HepG2 (cell line): ENCODE results near the gene PKP1. TPM values are rescaled to one million over a fixed set of nuclear protein-coding genes. Genes with fewer than 3 reads are reported as not detected.

Experiments used
- ATAC-seq: fragments of 200-7000 bp; cut with Tn5 transposase; 3 replicates; pipeline ENCODE4 v1.9.1; 2020; ENCODE audit warnings: mild to moderate bottlenecking, moderate library complexity
- BruUV-seq: library from RNA; stranded (reverse); fragments of 400-500 nt; replicated peaks from 2 replicates; lab custom pipeline; 2021; lab: Mats Ljungman, UMichigan
- CTCF ChIA-PET: fragments of 300-600 bp; formaldehyde crosslinking; extraction: SDS; loops from one replicate; lab custom pipeline; 2021; ENCODE audit warnings: low total read pairs, inconsistent platforms, low intra/inter-chr PET ratio; lab: Yijun Ruan, JAX
- POLR2A ChIA-PET: fragments of 350-600 bp; sonication (Branson Sonifier 250); formaldehyde crosslinking; loops from one replicate; lab custom pipeline; 2020; ENCODE audit warnings: antibody characterized with exemption, inconsistent platforms; lab: Yijun Ruan, JAX
- DNase-seq: peaks from one replicate; pipeline ENCODE4 v3.0.0-alpha.2; 2015; ENCODE audit warnings: low spot score
- FAIRE-seq: peaks from 3 replicates; lab custom pipeline; 2011; peaks lifted over from hg19 to GRCh38; lab: Jason Lieb, UNC
- H2AFZ ChIP-seq: one replicate; pipeline ENCODE4 v1.6.1; 2011; ENCODE audit warnings: low read length, inconsistent platforms
- H3K27ac ChIP-seq: fragments of 300-600 bp; 3 replicates; pipeline ENCODE4 v1.8.0; 2011; ENCODE audit warnings: mixed run types, mild to moderate bottlenecking, mixed read lengths, low read length, inconsistent platforms; ENCODE audit not compliant: insufficient read depth; ENCODE audit errors: extremely low read length
- H3K27me3 ChIP-seq, 2 experiments: fragments of 200-600 bp in 1 of 2; 2 replicates in 1 of 2; 3 replicates in 1 of 2; pipeline versions ENCODE4 v1.6.0 to v1.8.0; 2011; ENCODE audit warnings: low read length in 2 of 2, mild to moderate bottlenecking in 2 of 2, moderate library complexity in 2 of 2, inconsistent platforms in 1 of 2; ENCODE audit not compliant: insufficient read depth in 2 of 2, control insufficient read depth in 1 of 2
- H3K36me3 ChIP-seq, 2 experiments: fragments of 200-600 bp in 1 of 2; replicated peaks in 1 of 2; 2 replicates in 1 of 2; 3 replicates in 1 of 2; pipeline versions ENCODE4 v1.5.1 to v1.8.0; 2011; ENCODE audit warnings: low read length in 2 of 2, inconsistent platforms in 1 of 2; ENCODE audit not compliant: insufficient read depth in 2 of 2, control insufficient read depth in 1 of 2
- H3K4me1 ChIP-seq: 2 replicates; pipeline ENCODE4 v1.5.1; 2012; ENCODE audit warnings: low read length, inconsistent platforms; ENCODE audit not compliant: insufficient read depth
- H3K4me2 ChIP-seq: 2 replicates; pipeline ENCODE4 v1.6.0; 2011; ENCODE audit warnings: low read depth, low read length, inconsistent platforms
- H3K4me3 ChIP-seq, 3 experiments: fragments of 200-600 bp in 1 of 3; sonication (generic), shearing (Covaris generic) in 1 of 3; replicated peaks in 1 of 3; 2 replicates each; pipeline ENCODE4 v1.5.1; 2011 to 2016; ENCODE audit warnings: low read length in 3 of 3, inconsistent platforms in 2 of 3, low read depth in 2 of 3, mild to moderate bottlenecking in 2 of 3, control low read depth in 1 of 3, mixed read lengths in 1 of 3; ENCODE audit not compliant: insufficient read depth in 1 of 3
- H3K79me2 ChIP-seq: one replicate; pipeline ENCODE4 v1.6.1; 2011; ENCODE audit warnings: low read length, inconsistent platforms; ENCODE audit not compliant: insufficient read depth
- H3K9ac ChIP-seq: 2 replicates; pipeline ENCODE4 v1.6.0; 2011; ENCODE audit warnings: mild to moderate bottlenecking, low read depth, low read length, inconsistent platforms; ENCODE audit not compliant: insufficient read depth
- H3K9me3 ChIP-seq: 2 replicates; pipeline ENCODE4 v1.5.1; 2012; ENCODE audit warnings: mild to moderate bottlenecking, low read length
- H4K20me1 ChIP-seq: 2 replicates; pipeline ENCODE4 v1.6.0; 2011; ENCODE audit warnings: inconsistent platforms, mild to moderate bottlenecking, low read length, moderate library complexity; ENCODE audit not compliant: insufficient read depth
- ARNT2 ChIP-seq: sonication (generic); formaldehyde crosslinking; IDR thresholded peaks from 2 replicates; pipeline ENCODE4 v1.8.0; 2022; ENCODE audit warnings: mild to moderate bottlenecking, low read depth, missing genetic modification reagents, moderate library complexity
- FOSL2 ChIP-seq: sonication (generic); formaldehyde crosslinking; IDR thresholded peaks from 2 replicates; pipeline ENCODE4 v1.4.0; 2020; ENCODE audit warnings: missing genetic modification reagents
- SALL1 ChIP-seq: sonication (generic); formaldehyde crosslinking; IDR thresholded peaks from 2 replicates; pipeline ENCODE4 v1.8.0; 2022; ENCODE audit warnings: mild to moderate bottlenecking, missing genetic modification reagents
- SP1 ChIP-seq, 2 experiments: fragments of 450-650 bp in 1 of 2; sonication (generic) in 1 of 2; formaldehyde crosslinking in 1 of 2; IDR thresholded peaks; 2 replicates each; pipeline versions ENCODE4 v1.4.0 to v1.6.1; 2016 to 2020; ENCODE audit warnings: missing genetic modification reagents in 1 of 2
- STAG1 ChIP-seq: sonication (generic); formaldehyde crosslinking; IDR thresholded peaks from 2 replicates; pipeline ENCODE4 v1.4.0; 2020; ENCODE audit warnings: missing genetic modification reagents
- ZNF276 ChIP-seq: sonication (generic); formaldehyde crosslinking; IDR thresholded peaks from 2 replicates; pipeline ENCODE4 v1.4.0; 2020; ENCODE audit warnings: mild to moderate bottlenecking, low read depth, missing genetic modification reagents
- ZNF407 ChIP-seq: sonication (generic); formaldehyde crosslinking; IDR thresholded peaks from one replicate; pipeline ENCODE4 v1.5.1; 2020; ENCODE audit warnings: mild to moderate bottlenecking, missing genetic modification reagents; ENCODE audit errors: not compliant biosample characterization
- ZSCAN25 ChIP-seq: sonication (generic); formaldehyde crosslinking; IDR thresholded peaks from 2 replicates; pipeline ENCODE4 v1.8.0; 2022; ENCODE audit warnings: mild to moderate bottlenecking, missing genetic modification reagents
- WGBS: methylation state at CpG from one replicate; pipeline ENCODE4 v1.1.6; 2017; ENCODE audit warnings: low lambda C conversion rate; 5-methylcytosine and 5-hydroxymethylcytosine counted together
- in situ Hi-C: cut with HindIII; loops from 2 replicates; pipeline ENCODE4 v1.10.0; 2017; ENCODE audit warnings: low pct_unique_long_range_greater_than_20kb; ENCODE audit not compliant: extremely low pct_ligation_motif_present
- intact Hi-C: fragments of 100-400 bp; cut with micrococcal nuclease; formaldehyde crosslinking; loops from one replicate; pipeline ENCODE4 v1.10.0; 2022; ENCODE audit not compliant: unreplicated experiment
- polyA plus RNA-seq, 8 experiments: library from polyadenylated mRNA; depleted of rRNA in 3 of 8; stranded (reverse) in 7 of 8; unstranded in 1 of 8; fragments of >200 nt; fragmentation: Illumina TruSeq in 4 of 8; extraction: Trizol in 4 of 8; gene quantifications; 2 replicates each; pipeline versions ENCODE4 v1.2.1 to v1.2.3, GENCODE V29; 2011 to 2016; ENCODE audit warnings: low read depth in 4 of 8, missing spikeins in 1 of 8, mixed read lengths in 1 of 8; ENCODE audit not compliant: insufficient read depth in 1 of 8
- total RNA-seq, 5 experiments: library from RNA; depleted of rRNA; stranded (reverse); fragments of >200 nt; fragmentation: Illumina TruSeq; extraction: Trizol; gene quantifications; 2 replicates each; pipeline ENCODE4 v1.2.3, GENCODE V29; 2016; ENCODE audit warnings: low read depth in 1 of 5

PKP1 gene
- total and polyA plus RNA-seq, 2 of the 13 experiments (the other 11 are each of a cell fraction or from before 2014, with no cell fraction given): not detected

GRCh38 chr1:201317551-201317950 is 34.2 kb downstream of the PKP1 start:
- peaks cover 2 to 14% of the 10 kb centered on the region in 2 experiments; a peak in 2 of 5 replicates for H3K27me3 ChIP-seq
- H3K4me1 ChIP-seq: no peaks in the 10 kb centered on the region
- no peak overlapping the region for H2AFZ ChIP-seq
- ChIA-PET POLR2A (no interaction called here), CTCF (no interaction called here)
- no peaks in the 10 kb centered on the region for H3K36me3 ChIP-seq
- H3K79me2 ChIP-seq: no peaks in the 10 kb centered on the region
- no peaks in the 10 kb centered on the region for H3K9me3 ChIP-seq
- in situ Hi-C loops (no loop called here), intact Hi-C loops (no loop called here)
- BruUV-seq: no TSS peak
- H4K20me1 ChIP-seq: no peaks in the 10 kb centered on the region
- H3K4me2 ChIP-seq: no peak overlapping the region
- TF ChIP-seq SP1 (IDR thresholded peaks at IDR 0.05): no peak
- TF ChIP-seq SP1 (CRISPR knock-in tag; IDR thresholded peaks at IDR 0.05): no peak
- TF ChIP-seq STAG1 (CRISPR knock-in tag): no peak
- TF ChIP-seq FOSL2: no peak
- TF ChIP-seq SALL1 (CRISPR knock-in tag): no peak
- no peak for TF ChIP-seq ARNT2 (CRISPR knock-in tag)
- TF ChIP-seq ZNF276 (CRISPR knock-in tag): no peak
- no peak for TF ChIP-seq ZNF407
- TF ChIP-seq ZSCAN25 (CRISPR knock-in tag): no peak
- H3K4me3 ChIP-seq: no peak overlapping the region
- no peak for ATAC-seq
- no peak overlapping the region for H3K27ac ChIP-seq
- no peak overlapping the region for H3K9ac ChIP-seq
- FAIRE-seq: no peak
- DNase-seq: no peak
- WGBS: 28% methylated on average over 6 of the region's 13 CpGs
